GM06990 (cell line): ENCODE data around the gene PTGER2.

Experiments used
- DNase-seq: peaks from one replicate; pipeline ENCODE4 v3.0.0-alpha.2; 2011; ENCODE audit not compliant: insufficient read length; ENCODE audit errors: extremely low read depth
- H3K27me3 ChIP-seq: replicated peaks from 2 replicates; pipeline ENCODE4 v1.6.0; 2011; ENCODE audit warnings: low read length; ENCODE audit not compliant: control insufficient read depth, insufficient read depth
- H3K36me3 ChIP-seq: 2 replicates; pipeline ENCODE4 v1.5.1; 2011; ENCODE audit warnings: low read length; ENCODE audit not compliant: control insufficient read depth, insufficient read depth
- H3K4me3 ChIP-seq: replicated peaks from 2 replicates; pipeline ENCODE4 v1.5.1; 2011; ENCODE audit warnings: low read depth, mild to moderate bottlenecking, control low read depth, low read length
- CTCF ChIP-seq: IDR thresholded peaks from 2 replicates; pipeline ENCODE4 v1.5.1; 2011; ENCODE audit warnings: low read length, control low read depth, mild to moderate bottlenecking, inconsistent platforms; ENCODE audit not compliant: insufficient read depth, poor library complexity, severe bottlenecking

The PTGER2 gene

DNA sequence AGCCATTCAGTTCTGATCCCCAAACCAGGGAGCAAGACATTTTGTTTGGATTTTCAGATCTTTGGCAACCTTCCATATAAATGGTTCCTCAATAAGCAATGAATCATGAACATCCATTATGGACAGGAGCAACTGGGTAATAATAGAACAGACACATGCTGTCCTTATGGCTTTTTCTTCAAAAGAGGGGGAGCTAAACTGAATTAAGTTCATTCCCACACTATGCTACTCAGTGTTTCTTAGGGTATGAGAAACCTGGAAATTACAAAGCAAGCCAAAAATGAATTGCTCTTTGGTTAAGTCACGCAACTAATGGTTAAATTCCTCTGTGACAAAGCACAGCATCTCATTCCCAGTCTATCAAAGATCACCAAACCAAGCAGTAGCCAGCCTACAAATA is 51.0 kb downstream of the PTGER2 start:
- DNase-seq = no peak
- Histone ChIP-seq H3K4me3 (no peak overlapping the region), H3K27me3 (no peaks in the 10 kb centered on the region; the same call in 1 of the 2 replicates), H3K36me3 (no peaks in the 10 kb centered on the region)
- TF ChIP-seq CTCF = no peak

- no peak for TF ChIP-seq CTCF
- no peaks in the 10 kb centered on the region; the same call in 1 of the 2 replicates for H3K27me3 ChIP-seq
- no peak overlapping the region for H3K4me3 ChIP-seq
- no peaks in the 10 kb centered on the region for H3K36me3 ChIP-seq
- DNase-seq = no peak
Measured at GRCh38 chr14:52366796-52367315, 52.7 kb downstream of the PTGER2 start.

GRCh38 chr14:52369305-52369801 is 55.2 kb downstream of the PTGER2 start:
- Histone ChIP-seq H3K27me3 (no peaks in the 10 kb centered on the region; the same call in 1 of the 2 replicates), H3K4me3 (no peak overlapping the region), H3K36me3 (no peaks in the 10 kb centered on the region)
- no peak for TF ChIP-seq CTCF
- DNase-seq = no peak

GRCh38 chr14:52370406-52370935 is 56.4 kb downstream of the PTGER2 start:
- Histone ChIP-seq H3K36me3 (no peaks in the 10 kb centered on the region), H3K4me3 (no peak overlapping the region), H3K27me3 (no peaks in the 10 kb centered on the region; the same call in 1 of the 2 replicates)
- TF ChIP-seq CTCF = no peak
- DNase-seq = no peak

GRCh38 chr14:52377940-52378339 is 63.8 kb downstream of the PTGER2 start:
- no peak for DNase-seq
- Histone ChIP-seq H3K36me3 (no peaks in the 10 kb centered on the region), H3K4me3 (no peak overlapping the region), H3K27me3 (no peaks in the 10 kb centered on the region)
- TF ChIP-seq CTCF = no peak
